MG63 (cell line): Measurements from ENCODE around the gene HPCAL4. TPM values are rescaled to one million over a fixed set of nuclear protein-coding genes. Genes with fewer than 3 reads are reported as not detected.

Experiments used
- DNase-seq: peaks from one replicate; pipeline ENCODE4 v3.0.0-alpha.2; 2020
- H3K27me3 ChIP-seq: fragments of 250-450 bp; sonication (Bioruptor Pico); 2 replicates; pipeline ENCODE4 v1.5.1; 2020; ENCODE audit warnings: mild to moderate bottlenecking, moderate library complexity
- H3K36me3 ChIP-seq: fragments of 250-450 bp; sonication (Bioruptor Pico); 2 replicates; pipeline ENCODE4 v1.5.1; 2020; ENCODE audit warnings: mild to moderate bottlenecking, moderate library complexity
- H3K4me3 ChIP-seq: fragments of 250-450 bp; sonication (Bioruptor Pico); 2 replicates; pipeline ENCODE4 v1.5.1; 2020; ENCODE audit warnings: mild to moderate bottlenecking, moderate library complexity
- H3K9me3 ChIP-seq: fragments of 250-450 bp; sonication (Bioruptor Pico); 2 replicates; pipeline ENCODE4 v1.5.1; 2020; ENCODE audit warnings: mild to moderate bottlenecking, moderate library complexity
- total RNA-seq: library from RNA; depleted of rRNA; stranded (reverse); fragments of >200 nt; shearing (Covaris generic); gene quantifications from 2 replicates; pipeline ENCODE4 v1.2.3, GENCODE V29; 2014; ENCODE audit warnings: low replicate concordance

The HPCAL4 gene
- total RNA-seq, 1 experiment from 2014 or later, result not detected

DNA sequence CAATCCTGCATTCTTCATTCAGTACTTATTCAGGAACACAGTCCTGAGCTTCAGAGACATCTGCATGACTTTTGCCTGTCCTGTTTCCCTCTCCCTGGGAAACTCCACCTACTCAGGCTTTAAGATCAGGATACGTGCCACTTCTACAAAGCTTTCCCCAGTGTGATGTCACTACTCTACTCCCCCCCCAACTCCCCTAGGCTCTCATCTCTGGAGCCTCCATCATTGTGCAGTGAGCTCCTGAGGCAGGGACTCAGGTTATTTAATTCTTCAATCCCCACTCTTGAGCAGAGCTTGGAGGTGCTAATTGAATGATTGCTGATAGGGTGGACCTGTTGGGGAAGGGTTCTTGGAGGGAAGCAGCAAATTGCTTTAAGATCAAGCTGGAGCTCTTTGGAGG lies 20.5 kb downstream of the HPCAL4 start:
- DNase-seq, result no peak
- Histone ChIP-seq H3K4me3 (no peak overlapping the region), H3K27me3 (peaks cover 11% of the 10 kb centered on the region; the same call in 1 of the 2 replicates), H3K9me3 (no peaks in the 10 kb centered on the region), H3K36me3 (no peaks in the 10 kb centered on the region)

DNA sequence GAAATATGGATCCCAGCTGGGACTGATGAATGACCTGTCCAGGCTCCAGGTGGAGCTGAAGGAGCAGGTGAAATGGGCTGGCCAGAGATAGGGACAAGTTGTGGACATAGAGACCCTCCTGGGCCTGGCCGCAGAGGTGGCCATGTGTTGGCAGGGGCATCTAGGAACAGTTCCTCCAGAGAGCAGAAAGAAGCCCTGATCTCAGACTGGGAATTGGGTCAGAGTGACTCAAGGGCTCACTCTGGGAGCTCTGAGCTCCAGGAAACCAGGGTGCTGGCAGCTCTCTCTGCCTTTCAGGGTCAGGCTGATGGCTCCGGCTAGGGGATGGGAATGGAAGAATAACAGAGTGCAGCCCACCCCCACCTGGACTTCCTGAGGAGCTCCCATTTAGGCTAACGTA lies 22.3 kb downstream of the HPCAL4 start:
- no peaks in the 10 kb centered on the region for H3K9me3 ChIP-seq
- H3K27me3 ChIP-seq, result peaks cover 11% of the 10 kb centered on the region; the same call in 1 of the 2 replicates
- no peak overlapping the region for H3K4me3 ChIP-seq
- DNase-seq, result no peak
- no peaks in the 10 kb centered on the region for H3K36me3 ChIP-seq

DNA sequence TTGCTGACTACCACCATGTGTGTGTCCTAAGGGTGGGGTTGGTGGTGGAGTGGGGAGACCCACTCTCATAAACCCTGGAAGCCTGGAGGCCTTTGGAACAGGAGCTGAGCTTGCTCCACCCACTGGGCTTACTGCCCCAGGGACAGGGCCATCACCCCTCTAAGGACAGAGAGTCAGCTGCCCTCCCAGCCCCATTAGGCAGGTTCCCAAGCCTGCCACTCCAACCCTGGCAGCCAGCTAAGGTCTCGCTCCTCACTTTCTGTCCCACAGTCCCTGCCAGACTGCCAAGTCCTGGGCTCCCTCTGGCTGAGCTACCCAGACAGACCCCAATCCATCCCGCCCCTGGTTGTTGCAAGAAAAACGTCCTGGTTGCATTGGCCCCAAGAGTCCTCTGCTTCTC lies 23.1 kb downstream of the HPCAL4 start:
- DNase-seq, result no peak
- Histone ChIP-seq H3K9me3 (no peaks in the 10 kb centered on the region), H3K27me3 (peaks cover 11% of the 10 kb centered on the region; the same call in 1 of the 2 replicates), H3K36me3 (no peaks in the 10 kb centered on the region), H3K4me3 (no peak overlapping the region)

GRCh38 chr1:39666772-39667171 lies 24.5 kb downstream of the HPCAL4 start:
- H3K4me3 ChIP-seq, result no peak overlapping the region
- H3K27me3 ChIP-seq, result peaks cover 8% of the 10 kb centered on the region; the same call in 1 of the 2 replicates
- no peak for DNase-seq
- no peaks in the 10 kb centered on the region for H3K36me3 ChIP-seq
- no peaks in the 10 kb centered on the region for H3K9me3 ChIP-seq

- Histone ChIP-seq H3K9me3 (no peaks in the 10 kb centered on the region), H3K36me3 (no peaks in the 10 kb centered on the region), H3K4me3 (no peak overlapping the region), H3K27me3 (no peaks in the 10 kb centered on the region)
- no peak for DNase-seq
These were observed 27.7 kb downstream of the HPCAL4 start for GRCh38 chr1:39663559-39663958.

- Histone ChIP-seq H3K36me3 (no peaks in the 10 kb centered on the region), H3K9me3 (no peaks in the 10 kb centered on the region), H3K27me3 (no peaks in the 10 kb centered on the region), H3K4me3 (no peak overlapping the region)
- no peak for DNase-seq
These were observed 28.4 kb downstream of the HPCAL4 start for GRCh38 chr1:39662861-39663260.

- Histone ChIP-seq H3K4me3 (no peak overlapping the region), H3K27me3 (no peaks in the 10 kb centered on the region), H3K36me3 (no peaks in the 10 kb centered on the region), H3K9me3 (no peaks in the 10 kb centered on the region)
- DNase-seq, result no peak
These were observed 31.7 kb downstream of the HPCAL4 start for GRCh38 chr1:39659538-39659937.

DNA sequence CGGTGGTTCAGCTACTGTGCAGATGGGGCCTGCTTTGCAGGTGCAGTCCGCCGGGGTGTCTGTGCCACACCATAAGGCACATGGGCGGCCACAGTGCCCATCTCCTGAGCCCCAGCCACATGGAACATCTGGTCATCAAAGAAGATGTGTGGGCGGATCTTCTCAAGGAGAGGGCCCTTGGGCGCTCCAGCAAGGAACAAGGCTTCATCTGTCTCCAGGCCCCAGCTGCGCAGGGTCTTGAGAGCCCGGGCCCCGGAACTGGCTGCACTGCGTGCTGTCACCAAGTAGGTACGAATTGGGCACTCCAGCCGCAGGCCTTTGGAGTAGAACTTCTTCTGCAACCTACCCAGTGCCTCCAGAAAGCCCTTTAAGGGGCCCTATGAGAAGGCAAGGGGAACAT lies 32.1 kb downstream of the HPCAL4 start:
- Histone ChIP-seq H3K36me3 (no peaks in the 10 kb centered on the region), H3K9me3 (no peaks in the 10 kb centered on the region), H3K27me3 (no peaks in the 10 kb centered on the region), H3K4me3 (no peak overlapping the region)
- DNase-seq, result no peak

DNA sequence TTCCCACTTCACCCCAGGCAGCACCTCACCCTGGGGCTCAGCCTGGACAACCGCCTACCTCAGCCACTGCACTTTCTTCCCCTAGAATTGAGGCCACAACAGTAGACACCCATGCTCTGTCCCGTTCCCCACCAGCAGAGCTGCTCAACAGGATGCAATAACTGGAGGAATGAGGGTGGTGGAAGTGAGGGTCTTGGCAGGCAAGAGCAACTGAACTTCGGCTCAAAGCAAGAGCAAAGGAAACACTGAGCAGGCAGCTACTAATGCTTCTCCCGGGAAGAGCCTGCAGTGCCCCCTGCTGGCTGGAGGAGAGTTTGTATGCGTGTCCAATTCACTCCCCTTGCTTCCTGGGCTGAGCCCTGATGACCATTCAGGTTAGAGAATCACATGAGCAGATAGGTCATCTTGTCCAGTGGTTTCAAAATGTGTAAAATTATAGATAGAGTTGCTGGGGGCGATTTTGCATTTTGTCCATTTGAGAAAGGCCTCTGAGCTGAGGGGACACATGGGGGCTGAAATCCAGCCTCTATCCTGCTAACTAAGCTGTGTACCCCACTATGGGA lies 33.2 kb downstream of the HPCAL4 start:
- no peaks in the 10 kb centered on the region for H3K27me3 ChIP-seq
- H3K36me3 ChIP-seq, result no peaks in the 10 kb centered on the region
- no peaks in the 10 kb centered on the region for H3K9me3 ChIP-seq
- peak; percentile 56 for DNase-seq
- H3K4me3 ChIP-seq, result no peak overlapping the region

DNA sequence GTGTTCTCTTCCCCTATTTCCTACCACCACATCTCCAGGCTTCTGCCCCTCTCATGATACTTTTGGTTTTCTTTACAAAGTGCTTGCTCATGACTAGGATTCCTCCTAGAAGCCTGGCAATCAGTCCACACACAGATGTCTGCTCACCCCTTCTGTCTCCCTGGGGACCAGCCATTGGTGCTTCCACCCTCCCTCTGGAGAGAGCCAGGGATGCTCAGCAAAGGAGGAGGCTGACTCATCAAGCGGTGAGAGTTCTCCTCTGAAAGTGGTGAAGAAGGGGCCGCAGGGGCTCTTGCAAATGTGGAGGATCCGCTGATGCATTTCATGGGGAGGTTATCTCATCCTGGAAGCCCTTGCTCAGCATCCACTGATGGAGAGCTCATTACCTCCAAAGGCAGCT lies 33.8 kb downstream of the HPCAL4 start:
- Histone ChIP-seq H3K4me3 (no peak overlapping the region), H3K36me3 (no peaks in the 10 kb centered on the region), H3K27me3 (no peaks in the 10 kb centered on the region), H3K9me3 (no peaks in the 10 kb centered on the region)
- DNase-seq, result peak; percentile 28

DNA sequence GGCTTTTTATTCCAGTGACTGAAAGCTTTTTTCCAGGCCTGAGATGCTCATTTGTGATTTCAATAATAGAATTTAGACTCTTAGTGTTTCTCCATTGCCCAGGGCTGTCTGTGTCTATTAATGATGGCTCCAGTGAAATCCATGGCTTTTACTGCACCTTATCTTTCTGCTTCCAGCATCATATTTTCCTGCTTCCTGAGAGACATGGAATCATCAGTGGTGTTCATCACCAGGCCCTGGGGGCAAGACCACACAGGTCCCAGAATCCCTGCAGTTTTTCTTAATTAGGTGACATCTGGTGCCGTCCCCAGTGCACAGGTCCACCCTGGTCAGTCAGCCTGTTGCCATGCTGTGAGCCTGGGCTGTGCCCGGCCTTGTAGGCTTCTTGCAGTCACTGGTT lies 34.8 kb downstream of the HPCAL4 start:
- no peaks in the 10 kb centered on the region for H3K27me3 ChIP-seq

DNA sequence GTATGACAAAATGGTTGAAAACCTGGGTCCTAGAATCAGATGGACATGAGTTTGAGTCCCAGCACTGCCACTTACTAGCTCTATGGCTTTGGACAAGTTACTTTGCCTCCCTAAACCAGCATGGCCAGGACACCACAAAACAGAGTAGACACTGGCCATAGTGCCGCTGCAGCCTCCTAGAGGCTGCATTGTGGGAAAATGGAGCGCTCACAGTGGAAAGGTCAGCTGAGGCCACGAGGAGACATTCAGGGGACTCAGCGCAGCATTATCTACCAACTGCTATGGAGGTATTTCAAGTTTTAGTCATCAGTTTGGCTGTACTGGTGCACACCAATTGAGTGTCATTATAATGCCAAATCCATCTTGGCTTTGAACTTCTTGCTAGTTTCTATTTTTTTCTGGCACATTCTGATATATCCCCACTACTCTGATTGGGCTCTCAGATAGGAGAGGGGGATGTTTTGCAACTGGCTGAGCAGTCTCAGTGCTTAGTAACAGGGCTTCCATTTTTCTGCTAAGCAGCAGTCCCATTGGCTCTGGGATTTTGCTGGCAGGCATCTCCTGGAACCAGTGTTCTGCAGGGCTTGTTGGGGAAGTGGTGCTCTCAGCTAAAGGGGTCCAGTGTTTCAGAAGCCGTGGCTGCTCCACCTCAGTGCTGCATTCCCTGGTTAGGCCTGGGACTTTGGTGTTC lies 35.5 kb downstream of the HPCAL4 start:
- Histone ChIP-seq H3K27me3 (no peaks in the 10 kb centered on the region), H3K36me3 (no peaks in the 10 kb centered on the region), H3K9me3 (no peaks in the 10 kb centered on the region), H3K4me3 (no peak overlapping the region)
- no peak for DNase-seq

More for the DNA sequence above, 34.8 kb downstream of the HPCAL4 start:
- no peaks in the 10 kb centered on the region for H3K36me3 ChIP-seq
- no peak for DNase-seq
- H3K9me3 ChIP-seq, result no peaks in the 10 kb centered on the region
- no peak overlapping the region for H3K4me3 ChIP-seq

DNA sequence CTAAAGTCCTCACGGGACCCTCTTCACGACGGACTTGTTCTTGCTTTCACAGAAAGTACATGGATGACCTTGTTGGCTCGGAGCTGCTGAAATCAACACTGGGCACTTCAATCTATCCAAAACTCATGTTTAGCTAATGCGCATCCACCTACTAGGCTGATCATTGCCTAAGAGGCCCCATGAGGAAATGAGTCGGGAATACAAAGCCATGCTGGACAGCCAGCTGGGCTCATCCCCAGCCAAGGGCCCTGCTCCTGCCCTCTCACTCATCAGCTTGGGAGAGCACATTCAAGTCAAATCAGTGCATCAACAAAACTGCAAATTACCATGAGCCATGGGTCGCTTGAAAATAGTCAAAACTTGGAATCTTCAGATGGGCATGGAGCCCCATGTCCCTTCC lies 36.9 kb downstream of the HPCAL4 start:
- DNase-seq, result no peak
- H3K4me3 ChIP-seq, result no peak overlapping the region
- no peaks in the 10 kb centered on the region for H3K27me3 ChIP-seq
- H3K9me3 ChIP-seq, result no peaks in the 10 kb centered on the region
- H3K36me3 ChIP-seq, result no peaks in the 10 kb centered on the region

- Histone ChIP-seq H3K27me3 (no peaks in the 10 kb centered on the region), H3K9me3 (no peaks in the 10 kb centered on the region), H3K4me3 (no peak overlapping the region), H3K36me3 (no peaks in the 10 kb centered on the region)
- DNase-seq, result peak; percentile 71
These were observed 37.6 kb downstream of the HPCAL4 start for GRCh38 chr1:39653546-39654031.

GRCh38 chr1:39652554-39652953 lies 38.7 kb downstream of the HPCAL4 start:
- Histone ChIP-seq H3K4me3 (no peak overlapping the region), H3K36me3 (no peaks in the 10 kb centered on the region), H3K27me3 (no peaks in the 10 kb centered on the region), H3K9me3 (no peaks in the 10 kb centered on the region)
- DNase-seq, result no peak

- DNase-seq, result no peak
- H3K27me3 ChIP-seq, result no peaks in the 10 kb centered on the region
- no peaks in the 10 kb centered on the region for H3K9me3 ChIP-seq
- H3K4me3 ChIP-seq, result no peak overlapping the region
- no peaks in the 10 kb centered on the region for H3K36me3 ChIP-seq
These were observed 39.1 kb downstream of the HPCAL4 start for GRCh38 chr1:39652105-39652504.

GRCh38 chr1:39650431-39650830 lies 40.8 kb downstream of the HPCAL4 start:
- no peaks in the 10 kb centered on the region for H3K27me3 ChIP-seq
- no peaks in the 10 kb centered on the region for H3K36me3 ChIP-seq
- no peaks in the 10 kb centered on the region for H3K9me3 ChIP-seq
- H3K4me3 ChIP-seq, result no peak overlapping the region
- no peak for DNase-seq

GRCh38 chr1:39649636-39650185 lies 41.5 kb downstream of the HPCAL4 start:
- no peak for DNase-seq
- no peaks in the 10 kb centered on the region for H3K27me3 ChIP-seq

More at GRCh38 chr1:39649636-39650185, 41.5 kb downstream of the HPCAL4 start:
- Histone ChIP-seq H3K4me3 (no peak overlapping the region), H3K36me3 (no peaks in the 10 kb centered on the region), H3K9me3 (no peaks in the 10 kb centered on the region)
